Left lung (tissue), 10 donors: ENCODE data around the gene TSPAN11. TPM values are rescaled to one million over a fixed set of nuclear protein-coding genes. Genes with fewer than 3 reads are reported as not detected.

Source experiments
- ATAC-seq: fragments of 200-7000 bp; cut with Tn5 transposase; one replicate; pipeline ENCODE4 v1.9.1; 2020; ENCODE audit warnings: moderate library complexity
- DNase-seq, 4 donors: peaks; one replicate each; pipeline ENCODE4 v3.0.0-alpha.2; 2013 to 2020
- H3K27ac ChIP-seq, 2 donors: fragments of 200-600 bp; sonication (generic) in 1 of 2; one replicate each; pipeline versions ENCODE4 v1.5.0 to v1.8.0; 2020 to 2021
- H3K27me3 ChIP-seq, 2 donors: fragments of 200-600 bp; sonication (generic) in 1 of 2; one replicate each; pipeline versions ENCODE4 v1.5.0 to v1.8.0; 2020 to 2021
- H3K36me3 ChIP-seq, 2 donors: fragments of 200-600 bp; sonication (generic) in 1 of 2; one replicate each; pipeline versions ENCODE4 v1.5.0 to v1.8.0; 2020 to 2021
- H3K4me1 ChIP-seq, 2 donors: fragments of 200-600 bp; one replicate each; pipeline ENCODE4 v1.8.0; 2021
- H3K4me3 ChIP-seq, 2 donors: fragments of 200-600 bp; sonication (generic) in 1 of 2; one replicate each; pipeline versions ENCODE4 v1.5.0 to v1.8.0; 2020 to 2021; ENCODE audit warnings: mild to moderate bottlenecking in 1 of 2
- H3K9me3 ChIP-seq, 2 donors: fragments of 200-600 bp; sonication (generic) in 1 of 2; one replicate each; pipeline versions ENCODE4 v1.5.0 to v1.8.0; 2020 to 2021
- CTCF ChIP-seq, 2 donors: fragments of 200-600 bp; sonication (generic) in 1 of 2; IDR thresholded peaks; one replicate each; pipeline versions ENCODE4 v1.5.0 to v1.8.0; 2021; ENCODE audit warnings: antibody characterized with exemption in 2 of 2
- intact Hi-C, 2 donors: fragments of 100-400 bp; cut with DNase I; formaldehyde crosslinking; loops; one replicate each; pipeline versions ENCODE4 v1.11.2 to v1.14.2; 2022
- polyA plus RNA-seq, 6 donors: library from polyadenylated mRNA; unstranded; fragments of 120-200 nt; gene quantifications; one replicate each; pipeline ENCODE4 v1.2.1, GENCODE V29; 2013; ENCODE audit not compliant: insufficient read length in 6 of 6
- total RNA-seq, 2 donors: library from RNA; stranded (reverse); fragmentation: NEBNext Ultra II Directional; extraction: Animal tissue kit (Norgen Biotek cat#: 25700); gene quantifications; one replicate each; pipeline ENCODE4 v1.2.1, GENCODE V29; 2021
- donor health status: DM: no; HTN: yes; CAD: no.
- donor health status: DM: no; HTN: no; CAD: no.

TSPAN11 gene
- total and polyA plus RNA-seq, 8 donors: 4.1 to 18.2 (median 14.7) TPM

- Histone ChIP-seq H3K4me1 (no peaks in the 10 kb centered on the region), H3K4me3 (no peak overlapping the region), H3K9me3 (no peaks in the 10 kb centered on the region), H3K27me3 (peaks cover 0 to 8% of the 10 kb centered on the region in 2 donors), H3K27ac (no peak overlapping the region), H3K36me3 (no peaks in the 10 kb centered on the region)
- ATAC-seq (no peak), DNase-seq (no peak)
- TF ChIP-seq CTCF (IDR thresholded peaks at IDR 0.05): no peak
- intact Hi-C loops: loop anchor here in 1 of 2 donors (5.0 kb wide), 1 partner anchor 49 kb away; no protein-coding TSS in a partner anchor
Observed at GRCh38 chr12:30973175-30973574, 46.6 kb downstream of the TSPAN11 start.

DNA sequence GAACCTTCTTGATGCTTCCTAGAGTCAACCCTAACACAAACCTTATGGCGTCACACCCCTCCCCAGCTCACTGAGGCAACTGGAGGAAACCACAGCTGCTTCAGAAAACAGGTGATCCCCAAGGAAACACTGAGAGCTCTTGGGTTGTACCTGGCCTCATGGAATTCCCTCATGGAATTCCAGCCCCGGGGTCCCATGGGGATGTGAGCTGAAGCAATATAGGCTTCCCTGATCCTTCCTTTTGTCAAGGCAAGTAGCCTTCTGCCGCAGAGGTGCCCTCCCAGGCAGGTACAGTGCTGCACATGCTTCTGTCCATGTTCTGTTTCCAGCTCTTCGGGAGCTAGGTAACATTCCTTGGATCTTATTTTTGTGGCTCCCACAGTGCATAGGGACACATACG, 47.3 kb downstream of the TSPAN11 start:
- Histone ChIP-seq H3K4me3 (no peak overlapping the region), H3K27me3 (peaks cover 0 to 8% of the 10 kb centered on the region in 2 donors), H3K9me3 (no peaks in the 10 kb centered on the region), H3K36me3 (no peaks in the 10 kb centered on the region), H3K27ac (no peak overlapping the region), H3K4me1 (no peaks in the 10 kb centered on the region)
- ATAC-seq (no peak), DNase-seq (no peak)
- no peak for TF ChIP-seq CTCF (IDR thresholded peaks at IDR 0.05)
- intact Hi-C loops: loop anchor here in 1 of 2 donors (5.0 kb wide), 1 partner anchor 48 kb away; no protein-coding TSS in a partner anchor

DNA sequence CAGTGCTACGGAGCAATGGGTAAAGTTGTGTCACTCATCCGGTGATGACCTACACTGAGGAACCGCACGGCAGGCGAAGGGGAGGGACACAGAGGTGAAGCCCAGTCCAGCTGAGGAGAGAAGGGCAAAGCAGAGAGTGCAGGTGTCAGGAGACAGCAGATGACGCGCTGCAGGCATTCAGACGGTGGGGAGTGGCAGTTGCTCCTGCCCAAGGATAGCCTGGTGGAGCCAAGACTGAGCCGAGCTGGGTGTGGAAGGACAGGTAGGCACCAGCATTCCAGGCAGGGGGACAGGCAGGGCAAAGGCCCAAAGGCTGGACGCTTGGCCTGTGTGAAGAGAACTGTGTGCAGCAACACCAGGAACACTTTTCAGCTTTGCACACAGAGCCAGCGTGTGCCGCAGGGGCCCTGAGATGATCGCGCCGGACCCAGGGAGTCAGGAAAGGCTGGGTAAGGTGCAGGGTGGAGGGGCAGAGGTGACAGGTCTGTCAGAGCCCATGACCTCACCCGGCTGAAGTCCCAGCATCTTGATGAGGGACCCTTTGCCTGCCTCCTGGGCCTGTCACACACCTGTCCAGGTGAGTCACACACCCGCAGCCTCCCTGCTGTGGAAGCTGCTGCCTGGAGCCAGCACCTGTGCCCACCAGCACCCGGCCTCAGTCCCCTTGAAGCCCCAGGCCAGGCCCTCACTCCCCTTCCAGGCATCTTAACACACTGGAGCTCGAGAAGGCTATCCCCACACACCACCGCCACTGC, 48.4 kb downstream of the TSPAN11 start:
- Histone ChIP-seq H3K4me1 (no peaks in the 10 kb centered on the region), H3K4me3 (no peak overlapping the region), H3K36me3 (no peaks in the 10 kb centered on the region), H3K9me3 (no peaks in the 10 kb centered on the region), H3K27me3 (peaks cover 0 to 8% of the 10 kb centered on the region in 2 donors), H3K27ac (no peak overlapping the region)
- DNase-seq: no peak
- intact Hi-C loops: loop anchor here in 1 of 2 donors (5.0 kb wide), 1 partner anchor 47 kb away; no protein-coding TSS in a partner anchor
- no peak for TF ChIP-seq CTCF (IDR thresholded peaks at IDR 0.05)
- ATAC-seq: no peak

DNA sequence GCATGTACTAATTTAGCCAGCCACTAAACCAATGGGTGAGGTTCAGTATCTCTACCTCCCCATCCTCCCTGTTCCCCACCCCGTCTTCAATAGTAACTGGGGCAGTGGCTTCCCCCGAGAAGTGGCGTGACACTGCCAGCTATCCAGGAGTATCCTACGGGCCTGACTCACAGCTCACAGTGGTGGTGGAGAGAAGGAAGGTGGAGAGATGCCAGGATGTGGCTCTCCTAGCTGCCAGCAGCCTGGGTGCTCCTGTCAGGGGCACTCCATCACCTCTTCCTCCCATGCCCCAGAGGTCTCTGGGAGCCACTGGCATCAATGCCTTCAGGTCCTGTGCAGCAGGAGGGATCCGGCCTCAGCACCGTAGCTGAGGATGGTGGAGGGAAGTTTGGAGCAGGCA, 49.0 kb downstream of the TSPAN11 start:
- H3K9me3 ChIP-seq: no peaks in the 10 kb centered on the region
- ATAC-seq (no peak), DNase-seq (no peak)
- intact Hi-C loops: no loop called here
- no peak overlapping the region for H3K27ac ChIP-seq
- no peak overlapping the region for H3K4me3 ChIP-seq
- H3K27me3 ChIP-seq: peaks cover 0 to 8% of the 10 kb centered on the region in 2 donors
- H3K36me3 ChIP-seq: no peaks in the 10 kb centered on the region
- TF ChIP-seq CTCF (IDR thresholded peaks at IDR 0.05): no peak
- H3K4me1 ChIP-seq: no peaks in the 10 kb centered on the region

GRCh38 chr12:30976206-30976605, 49.7 kb downstream of the TSPAN11 start:
- Histone ChIP-seq H3K4me1 (no peaks in the 10 kb centered on the region), H3K27me3 (peaks cover 0 to 8% of the 10 kb centered on the region in 2 donors), H3K36me3 (no peaks in the 10 kb centered on the region), H3K4me3 (no peak overlapping the region), H3K9me3 (no peaks in the 10 kb centered on the region), H3K27ac (no peak overlapping the region)
- DNase-seq: no peak
- ATAC-seq: no peak
- intact Hi-C loops: no loop called here
- no peak for TF ChIP-seq CTCF (IDR thresholded peaks at IDR 0.05)
